HG02973 (cell line): ENCODE data around the gene PDE5A.
"Not testable (repeated sequence)": the region's sequence is repeated elsewhere in the genome, so short reads cannot be mapped to it uniquely, and the experiment has no call there.

ENCODE experiments used
- ATAC-seq: cut with Tn5 transposase; IDR thresholded peaks from one replicate; pipeline ENCODE4 v1.9.1; 2021; ENCODE audit warnings: moderate library complexity; ENCODE audit not compliant: unreplicated experiment

Gene PDE5A

DNA sequence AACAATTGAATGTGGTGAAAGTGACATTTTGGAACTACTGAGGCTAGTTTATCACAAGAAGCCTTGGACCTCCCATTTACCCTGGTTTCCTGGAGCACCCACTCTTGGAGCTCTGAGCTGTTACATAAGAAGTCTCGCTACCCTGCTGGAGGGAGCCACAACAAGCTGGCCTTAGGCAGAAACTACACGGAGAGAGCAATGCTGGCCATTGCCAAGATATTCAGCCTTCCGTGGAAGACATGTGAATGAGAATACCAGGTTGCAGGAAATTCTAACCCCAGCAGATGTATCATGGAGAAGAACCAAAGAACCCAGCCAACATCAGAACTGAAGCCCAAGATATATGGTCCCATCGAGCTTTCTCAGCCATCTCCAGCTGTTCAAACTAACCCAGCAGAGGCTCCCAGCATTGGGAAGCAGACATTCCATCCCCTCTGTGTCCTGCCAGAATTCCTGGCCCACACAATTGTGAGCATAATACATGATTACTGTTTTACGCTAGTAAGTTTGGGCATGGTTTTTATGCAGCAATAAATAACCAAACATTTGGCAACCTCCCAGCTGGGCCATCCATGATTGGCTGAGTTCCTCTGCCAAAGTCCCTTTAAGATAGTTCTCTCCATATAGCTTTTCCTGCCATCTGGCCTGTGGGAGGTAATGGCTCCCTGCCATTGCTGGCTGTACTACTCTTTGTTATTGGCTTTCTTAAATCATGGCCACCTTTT, 17.9 kb upstream of the PDE5A start:
- no peak for ATAC-seq

GRCh38 chr4:119643306-119644042, 14.9 kb upstream of the PDE5A start:
- no peak for ATAC-seq

DNA sequence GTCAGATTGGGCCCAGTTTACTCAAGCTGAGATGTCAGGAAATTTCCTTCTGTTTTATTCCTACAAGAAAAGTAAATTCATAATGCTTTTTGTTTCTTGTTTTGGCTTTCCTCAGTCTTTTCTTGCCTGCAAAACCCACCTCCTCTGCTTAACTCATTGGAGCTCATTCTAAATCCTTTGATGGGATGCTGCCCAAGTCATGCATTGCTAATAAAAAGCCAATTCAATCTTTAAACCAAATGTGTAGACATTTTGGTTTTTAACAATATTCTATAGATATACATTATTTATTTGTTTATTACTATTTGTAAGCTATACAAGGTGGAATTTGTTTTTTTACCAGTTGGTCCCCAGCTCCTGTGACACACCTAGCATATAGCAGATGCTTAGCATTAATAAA, 13.2 kb upstream of the PDE5A start:
- ATAC-seq: no peak

DNA sequence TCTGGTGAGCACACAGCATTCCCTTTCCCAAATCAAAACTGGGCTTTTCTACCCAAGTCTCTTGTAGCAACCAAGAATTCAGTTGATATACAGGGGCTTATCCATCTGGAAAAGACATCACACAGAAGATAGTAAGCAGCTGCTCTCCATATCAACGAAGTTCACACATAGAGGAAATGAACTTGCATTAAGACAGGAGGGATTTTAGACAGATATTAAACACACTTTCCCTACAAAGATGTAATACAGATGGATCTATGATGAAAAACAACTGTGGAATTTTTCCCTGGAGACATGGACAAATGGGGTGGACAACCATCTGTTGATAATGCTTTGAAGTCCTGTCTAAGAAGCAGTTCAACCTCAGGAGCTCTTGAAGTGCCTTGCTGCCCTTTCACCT, 9.8 kb upstream of the PDE5A start:
- ATAC-seq: no peak

DNA sequence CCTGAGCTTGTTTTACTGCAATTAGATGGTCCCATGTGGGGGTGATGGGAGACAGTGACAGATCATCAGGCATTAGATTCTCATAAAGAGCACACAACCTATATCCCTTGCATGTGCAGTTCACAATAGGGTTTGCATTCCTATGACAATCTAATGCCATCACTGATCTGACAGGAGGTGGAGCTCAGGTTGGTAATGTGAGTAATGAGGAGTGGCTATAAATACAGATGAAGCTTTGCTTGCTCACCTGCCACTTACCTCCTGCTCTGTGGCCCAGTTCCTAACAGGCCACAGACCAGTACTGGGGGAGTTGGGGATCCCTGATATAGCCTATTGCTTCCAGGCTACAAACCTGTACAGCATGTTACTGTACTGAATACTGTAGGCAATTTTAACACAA, 8.2 kb upstream of the PDE5A start:
- not testable (repeated sequence) for ATAC-seq

- no peak for ATAC-seq
These were observed 3.6 kb upstream of the PDE5A start for GRCh38 chr4:119632216-119632615.

DNA sequence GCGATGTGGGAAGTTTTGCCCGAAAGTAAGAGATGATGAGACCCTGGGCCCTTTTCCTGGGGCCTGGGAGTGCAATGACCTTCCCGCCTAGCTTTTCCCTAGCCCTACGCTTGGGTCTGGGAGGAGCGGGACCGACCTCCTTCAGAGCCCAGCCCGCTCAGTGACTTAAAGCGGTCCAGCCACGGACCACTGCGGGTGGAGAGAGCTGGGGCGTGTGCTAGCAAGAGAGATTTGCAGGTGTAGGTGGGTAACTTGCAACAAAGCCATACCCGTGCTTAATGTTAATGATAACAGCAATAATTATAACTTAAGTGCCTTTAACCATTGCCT, 503 bp upstream of the PDE5A start:
- peak; percentile 27 for ATAC-seq

- peak; percentile 65 for ATAC-seq
These were observed 1.0 kb downstream of the PDE5A start for GRCh38 chr4:119627267-119628255.

DNA sequence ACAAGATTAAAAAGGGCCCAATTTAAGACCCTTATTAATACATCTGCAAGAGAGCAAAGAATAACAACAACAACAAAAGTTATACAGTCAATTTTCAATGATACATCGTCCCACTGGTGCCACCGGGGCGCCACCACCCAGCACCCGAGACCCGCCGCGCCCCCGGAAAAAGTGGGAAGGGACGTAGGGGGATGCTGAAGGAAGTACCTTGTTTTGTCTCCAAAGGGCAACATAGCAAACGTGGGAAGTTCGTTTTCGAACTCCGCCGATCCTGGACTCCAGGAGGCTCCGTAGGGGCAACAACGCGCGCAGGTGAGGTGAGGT, 1.7 kb downstream of the PDE5A start:
- no peak for ATAC-seq

DNA sequence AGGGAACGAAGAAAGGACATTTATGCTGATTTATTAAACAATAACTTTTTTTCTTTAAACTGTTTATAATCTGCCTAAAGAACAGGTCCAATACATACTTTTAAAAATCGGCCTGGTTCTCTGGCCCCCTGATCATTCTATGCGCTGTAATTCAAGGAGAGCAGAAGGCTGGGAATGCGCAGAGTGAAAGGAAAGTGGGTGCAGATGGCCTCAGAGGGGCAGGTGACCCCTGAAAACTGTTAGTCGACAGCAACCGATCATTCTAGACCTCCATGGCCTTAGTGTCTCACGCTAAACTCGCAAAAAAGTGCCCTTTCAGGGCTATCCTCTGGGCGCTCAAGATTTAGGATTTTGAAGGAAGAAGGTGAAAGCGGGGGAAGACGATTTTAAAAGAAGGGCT, 2.2 kb downstream of the PDE5A start:
- ATAC-seq: no peak

DNA sequence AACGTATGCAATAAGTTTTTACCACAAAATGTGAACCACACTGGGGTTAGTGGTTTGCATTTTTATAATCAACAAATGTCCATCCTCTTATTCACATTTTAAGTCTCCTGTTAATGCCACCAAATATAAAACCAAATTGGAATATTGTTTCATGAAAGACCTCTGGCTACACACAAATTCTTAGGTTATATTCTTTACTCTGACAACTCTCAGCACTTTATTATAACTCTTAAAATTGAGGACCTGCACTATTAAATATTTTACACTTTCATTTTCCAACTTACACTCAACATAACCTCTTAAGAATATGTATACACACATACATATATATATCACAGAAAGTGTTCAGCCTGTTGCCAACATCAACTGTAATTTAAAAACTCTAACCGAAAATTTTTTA, 2.8 kb downstream of the PDE5A start:
- ATAC-seq: no peak

- no peak for ATAC-seq
These were observed 4.2 kb downstream of the PDE5A start for GRCh38 chr4:119624356-119624755.

GRCh38 chr4:119623025-119623424, 5.6 kb downstream of the PDE5A start:
- ATAC-seq: no peak

DNA sequence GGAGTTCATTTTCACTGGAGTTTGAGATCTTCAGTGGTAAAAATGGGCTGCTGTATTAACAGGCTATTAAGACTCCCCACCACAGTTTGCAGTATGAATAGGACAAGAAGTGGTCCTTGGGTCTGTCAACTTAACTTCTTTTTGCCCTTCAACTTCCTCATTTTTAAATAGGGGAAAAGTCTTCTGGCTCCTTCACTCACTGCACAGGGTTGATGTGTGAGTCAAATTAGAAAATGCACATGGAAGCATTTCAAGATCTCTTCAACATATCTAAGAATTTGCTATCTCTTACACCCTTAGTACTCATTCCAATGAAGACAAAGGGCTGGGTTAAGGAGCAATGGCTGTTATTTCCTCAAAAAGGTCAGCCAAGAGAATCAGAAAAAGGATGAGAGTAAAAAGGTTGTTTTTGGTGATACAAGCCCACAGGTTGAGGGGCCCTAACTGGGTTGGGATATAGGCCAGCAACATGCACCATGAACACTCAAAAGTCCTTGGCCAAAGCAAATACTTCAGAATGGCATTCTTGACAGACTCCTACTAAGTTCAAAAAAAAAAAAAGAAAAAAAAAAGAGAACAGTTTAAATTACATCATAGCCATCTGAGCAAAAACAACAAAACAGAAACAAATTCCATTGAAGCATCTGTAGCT, 13.4 kb downstream of the PDE5A start:
- no peak for ATAC-seq

DNA sequence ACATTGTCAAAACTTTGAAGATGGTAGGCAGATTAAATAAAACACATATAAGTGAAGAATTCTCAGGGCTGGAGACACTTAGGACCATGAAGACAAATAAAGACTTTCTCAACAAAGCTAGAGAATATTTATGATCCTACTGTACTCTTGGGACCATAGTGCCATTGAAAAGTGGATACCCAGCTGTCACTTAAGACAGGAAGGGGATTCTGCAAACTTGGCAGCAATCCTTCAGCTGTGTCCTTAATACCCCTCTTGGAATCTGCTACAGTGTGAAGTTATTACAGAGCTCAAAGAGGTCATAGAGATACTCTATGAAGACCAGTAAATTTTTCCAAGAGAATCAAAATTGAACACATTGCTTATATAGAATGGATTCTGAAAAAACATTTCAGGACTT, 24.3 kb downstream of the PDE5A start:
- no peak for ATAC-seq

DNA sequence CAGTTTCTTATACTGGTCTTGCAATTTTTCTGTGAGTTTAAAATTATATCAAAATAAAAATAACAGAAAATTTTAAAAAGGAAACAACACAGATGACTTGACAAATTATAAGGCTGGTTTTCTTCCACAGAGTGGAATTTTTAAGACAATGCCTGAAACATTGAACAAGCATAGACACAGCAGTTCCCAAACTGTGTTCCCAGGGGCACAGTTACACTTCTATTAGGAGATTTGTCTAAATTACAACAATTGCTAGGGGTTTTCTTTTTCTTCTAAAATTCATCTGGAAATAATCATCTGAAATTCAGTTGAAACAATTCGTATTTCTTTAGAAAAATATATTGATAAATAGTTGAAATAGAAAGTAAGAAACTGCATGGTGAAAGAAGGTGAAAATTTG, 26.2 kb downstream of the PDE5A start:
- no peak for ATAC-seq

GRCh38 chr4:119598521-119598920, 30.1 kb downstream of the PDE5A start:
- no peak for ATAC-seq

DNA sequence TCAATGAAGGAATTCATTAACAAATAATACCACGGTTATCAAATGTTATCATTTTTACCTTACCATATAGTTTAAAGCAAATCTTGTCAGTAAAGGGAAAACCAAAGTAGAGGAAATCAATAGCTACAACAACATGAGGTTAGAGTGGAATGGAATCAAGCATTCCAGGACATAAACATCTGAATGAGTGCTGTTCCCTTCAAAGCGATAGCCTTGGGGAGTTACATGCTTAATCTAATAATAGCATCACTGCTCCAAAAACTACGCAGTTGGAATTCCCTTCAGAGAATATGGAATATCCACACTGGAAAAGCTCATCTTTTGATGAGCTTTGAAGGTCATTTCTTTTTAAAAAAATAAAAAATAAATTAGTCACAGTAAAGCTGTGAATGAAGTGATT, 31.2 kb downstream of the PDE5A start:
- no peak for ATAC-seq

DNA sequence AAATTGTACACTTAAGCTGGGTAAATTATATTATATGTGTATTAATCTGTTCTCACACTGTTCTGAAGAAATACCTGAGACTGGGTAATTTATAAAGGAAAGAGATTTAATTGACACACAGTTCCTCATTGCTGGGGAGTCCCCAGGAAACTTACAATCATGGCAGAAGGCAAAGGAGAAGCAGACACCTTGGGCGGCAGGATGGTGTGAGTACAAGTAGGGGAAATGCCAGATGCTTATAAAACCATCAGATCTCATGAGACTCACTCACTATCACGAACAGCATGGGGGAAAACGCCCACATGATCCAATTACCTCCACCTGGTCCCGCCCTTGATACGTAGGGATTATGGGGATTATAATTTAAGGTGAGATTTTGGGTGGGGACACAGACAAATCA, 34.9 kb downstream of the PDE5A start:
- ATAC-seq: no peak

- no peak for ATAC-seq
These were observed 35.8 kb downstream of the PDE5A start for GRCh38 chr4:119592830-119593229.

DNA sequence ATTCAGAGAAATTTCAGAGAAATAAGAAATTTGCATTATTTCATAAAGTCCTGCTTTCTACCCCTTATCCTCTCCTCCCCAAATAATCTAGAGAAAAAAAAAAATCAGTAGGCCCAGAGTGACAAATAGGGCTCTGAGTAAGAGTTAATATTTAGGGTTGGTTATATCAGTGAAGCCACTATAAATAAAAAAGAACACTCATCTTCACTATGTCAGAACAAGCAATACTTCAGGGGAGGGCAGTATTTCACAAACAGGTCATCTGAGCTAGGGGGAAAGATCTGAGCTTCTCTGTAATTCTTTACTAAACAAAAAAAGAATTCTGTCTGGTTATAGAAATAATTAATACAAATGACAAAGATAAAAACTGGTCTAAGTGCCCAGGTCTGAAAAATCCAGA, 39.4 kb downstream of the PDE5A start:
- no peak for ATAC-seq
